ENCODE measurements around the gene SLCO4A1. TPM values are rescaled to one million over a fixed set of nuclear protein-coding genes. Genes with fewer than 3 reads are reported as not detected.

Gene SLCO4A1
- total RNA-seq, 2 experiments from 2014 or later = 74.7 to 79.2 TPM

GRCh38 chr20:62629864-62630470 lies 12.3 kb upstream of the SLCO4A1 start:
- H3K9me3 Mint-ChIP-seq (ENCODE audit: low read depth) = no peaks in the 10 kb centered on the region
- DNase-seq (no peak), ATAC-seq (no peak)
- H3K4me3 Mint-ChIP-seq = no peak overlapping the region
- H3K27me3 Mint-ChIP-seq = peaks cover 20% of the 10 kb centered on the region
- no peak overlapping the region for H3K27ac Mint-ChIP-seq
- no peaks in the 10 kb centered on the region for H3K36me3 Mint-ChIP-seq
- peaks cover 13% of the 10 kb centered on the region for H3K4me1 Mint-ChIP-seq
- CTCF ChIA-PET = interaction anchor here (1.0 to 1.9 kb wide), 3 partner anchors 12 to 130 kb away, joined by 3 to 4 read pairs (median 4); partner anchors contain the start of gene SLCO4A1

GRCh38 chr20:62631336-62632308 lies 10.7 kb upstream of the SLCO4A1 start:
- CTCF ChIA-PET = no interaction called here
- no peaks in the 10 kb centered on the region for H3K9me3 Mint-ChIP-seq (ENCODE audit: low read depth)
- no peak for ATAC-seq

GRCh38 chr20:62632575-62633090 lies 9.7 kb upstream of the SLCO4A1 start:
- CTCF ChIA-PET = no interaction called here
- Mint-ChIP-seq H3K27me3 (peaks cover 33% of the 10 kb centered on the region), H3K4me3 (no peak overlapping the region), H3K36me3 (no peaks in the 10 kb centered on the region), H3K9me3 (ENCODE audit: low read depth) (no peaks in the 10 kb centered on the region), H3K4me1 (peaks cover 17% of the 10 kb centered on the region), H3K27ac (no peak overlapping the region)
- DNase-seq (no peak), ATAC-seq (no peak)

More at GRCh38 chr20:62631336-62632308, 10.7 kb upstream of the SLCO4A1 start:
- H3K27me3 Mint-ChIP-seq = peaks cover 28% of the 10 kb centered on the region
- H3K36me3 Mint-ChIP-seq = no peaks in the 10 kb centered on the region
- peaks cover 14% of the 10 kb centered on the region for H3K4me1 Mint-ChIP-seq
- no peak for DNase-seq
- H3K4me3 Mint-ChIP-seq = no peak overlapping the region
- no peak overlapping the region for H3K27ac Mint-ChIP-seq

GRCh38 chr20:62633598-62634329 lies 8.5 kb upstream of the SLCO4A1 start:
- H3K36me3 Mint-ChIP-seq = no peaks in the 10 kb centered on the region

GRCh38 chr20:62634330-62634967 lies 7.9 kb upstream of the SLCO4A1 start:
- Mint-ChIP-seq H3K4me3 (no peak overlapping the region), H3K4me1 (peaks cover 11% of the 10 kb centered on the region), H3K27me3 (peaks cover 45% of the 10 kb centered on the region), H3K36me3 (no peaks in the 10 kb centered on the region), H3K9me3 (ENCODE audit: low read depth) (no peaks in the 10 kb centered on the region), H3K27ac (no peak overlapping the region)
- no peak for ATAC-seq
- CTCF ChIA-PET = interaction anchor here (0.9 to 1.5 kb wide), 3 partner anchors 9 to 135 kb away, joined by 3 to 4 read pairs (median 3); no protein-coding TSS in a partner anchor
- no peak for DNase-seq

More at GRCh38 chr20:62633598-62634329, 8.5 kb upstream of the SLCO4A1 start:
- H3K4me1 Mint-ChIP-seq = peaks cover 11% of the 10 kb centered on the region
- H3K4me3 Mint-ChIP-seq = no peak overlapping the region
- no peaks in the 10 kb centered on the region for H3K9me3 Mint-ChIP-seq (ENCODE audit: low read depth)
- no peak for DNase-seq
- CTCF ChIA-PET = interaction anchor here (0.9 to 1.5 kb wide), 3 partner anchors 10 to 134 kb away, joined by 3 to 4 read pairs (median 3); no protein-coding TSS in a partner anchor
- peaks cover 40% of the 10 kb centered on the region for H3K27me3 Mint-ChIP-seq
- ATAC-seq = no peak
- H3K27ac Mint-ChIP-seq = no peak overlapping the region

GRCh38 chr20:62635232-62635631 lies 7.1 kb upstream of the SLCO4A1 start:
- H3K27ac Mint-ChIP-seq = no peak overlapping the region
- H3K4me3 Mint-ChIP-seq = no peak overlapping the region
- peaks cover 11% of the 10 kb centered on the region for H3K4me1 Mint-ChIP-seq
- ATAC-seq (no peak), DNase-seq (no peak)
- H3K36me3 Mint-ChIP-seq = no peaks in the 10 kb centered on the region
- CTCF ChIA-PET = no interaction called here
- H3K9me3 Mint-ChIP-seq (ENCODE audit: low read depth) = no peaks in the 10 kb centered on the region
- H3K27me3 Mint-ChIP-seq = peaks cover 48% of the 10 kb centered on the region

- Mint-ChIP-seq H3K36me3 (no peaks in the 10 kb centered on the region), H3K4me3 (no peak overlapping the region), H3K27me3 (peaks cover 48% of the 10 kb centered on the region), H3K4me1 (peaks cover 11% of the 10 kb centered on the region), H3K27ac (no peak overlapping the region), H3K9me3 (ENCODE audit: low read depth) (no peaks in the 10 kb centered on the region)
- DNase-seq (no peak), ATAC-seq (no peak)
- CTCF ChIA-PET = no interaction called here
These were observed 6.5 kb upstream of the SLCO4A1 start for GRCh38 chr20:62635852-62636251.

- Mint-ChIP-seq H3K27me3 (peaks cover 48% of the 10 kb centered on the region), H3K27ac (no peak overlapping the region), H3K9me3 (ENCODE audit: low read depth) (no peaks in the 10 kb centered on the region), H3K36me3 (no peaks in the 10 kb centered on the region), H3K4me3 (no peak overlapping the region), H3K4me1 (peaks cover 13% of the 10 kb centered on the region)
- no peak for DNase-seq
- CTCF ChIA-PET = interaction anchor here (1.7 to 4.0 kb wide), 2 partner anchors 19 to 155 kb away, joined by 6 to 16 read pairs; no protein-coding TSS in a partner anchor
- peak; percentile 61 for ATAC-seq
These were observed 5.9 kb upstream of the SLCO4A1 start for GRCh38 chr20:62636446-62636845.

GRCh38 chr20:62637110-62637509 lies 5.2 kb upstream of the SLCO4A1 start:
- ATAC-seq = no peak
- no peak overlapping the region for H3K4me3 Mint-ChIP-seq

GRCh38 chr20:62637521-62638054 lies 4.7 kb upstream of the SLCO4A1 start:
- H3K27ac Mint-ChIP-seq = no peak overlapping the region
- no peak for ATAC-seq
- H3K9me3 Mint-ChIP-seq (ENCODE audit: low read depth) = no peaks in the 10 kb centered on the region
- peaks cover 15% of the 10 kb centered on the region for H3K4me1 Mint-ChIP-seq
- H3K27me3 Mint-ChIP-seq = peaks cover 40% of the 10 kb centered on the region
- H3K36me3 Mint-ChIP-seq = peaks cover 2% of the 10 kb centered on the region
- no peak overlapping the region for H3K4me3 Mint-ChIP-seq
- CTCF ChIA-PET = interaction anchor here (1.4 to 4.0 kb wide), 4 partner anchors 14 to 154 kb away, joined by 3 to 16 read pairs (median 6); no protein-coding TSS in a partner anchor
- DNase-seq = no peak

More at GRCh38 chr20:62637110-62637509, 5.2 kb upstream of the SLCO4A1 start:
- Mint-ChIP-seq H3K36me3 (no peaks in the 10 kb centered on the region), H3K27me3 (peaks cover 44% of the 10 kb centered on the region), H3K4me1 (peaks cover 16% of the 10 kb centered on the region), H3K9me3 (ENCODE audit: low read depth) (no peaks in the 10 kb centered on the region), H3K27ac (no peak overlapping the region)
- CTCF ChIA-PET = interaction anchor here (1.4 to 4.0 kb wide), 4 partner anchors 14 to 154 kb away, joined by 3 to 16 read pairs (median 6); no protein-coding TSS in a partner anchor
- no peak for DNase-seq

GRCh38 chr20:62638055-62638570 lies 4.2 kb upstream of the SLCO4A1 start:
- Mint-ChIP-seq H3K36me3 (peaks cover 2% of the 10 kb centered on the region), H3K27ac (no peak overlapping the region)
- CTCF ChIA-PET = interaction anchor here (1.4 to 4.0 kb wide), 3 partner anchors 13 to 20 kb away, joined by 3 to 16 read pairs (median 5); no protein-coding TSS in a partner anchor

More at GRCh38 chr20:62638055-62638570, 4.2 kb upstream of the SLCO4A1 start:
- H3K9me3 Mint-ChIP-seq (ENCODE audit: low read depth) = no peaks in the 10 kb centered on the region
- peaks cover 35% of the 10 kb centered on the region for H3K27me3 Mint-ChIP-seq
- no peak overlapping the region for H3K4me3 Mint-ChIP-seq
- no peak for ATAC-seq
- no peak for DNase-seq
- peaks cover 9% of the 10 kb centered on the region for H3K4me1 Mint-ChIP-seq

Measured in activated CD8-positive, alpha-beta memory T cell treated with anti-CD3 and anti-CD28 coated beads, Interleukin-2, amount 10 ng/mL, durations not matched to agents 7 days and 5 days (primary cell).